Fibroblast of lung (primary cell): Measurements from ENCODE around the gene ERBB4. TPM values are rescaled to one million over a fixed set of nuclear protein-coding genes. Genes with fewer than 3 reads are reported as not detected.

ENCODE experiments used
- DNase-seq, 2 donors: peaks; one replicate each; pipeline versions ENCODE4 v3.0.0 to v3.0.0-alpha.2; 2010; ENCODE audit warnings: low read depth in 2 of 2
- H2AFZ ChIP-seq: 2 replicates; pipeline ENCODE4 v1.5.1; 2012; ENCODE audit warnings: low read length, control low read depth, inconsistent platforms
- H3K27ac ChIP-seq: 2 replicates; pipeline ENCODE4 v1.5.1; 2011; ENCODE audit warnings: low read length, control low read depth; ENCODE audit not compliant: insufficient read depth
- H3K27me3 ChIP-seq: 2 replicates; pipeline ENCODE4 v1.5.1; 2011; ENCODE audit warnings: mild to moderate bottlenecking, low read length; ENCODE audit not compliant: control insufficient read depth, insufficient read depth
- H3K36me3 ChIP-seq: 2 replicates; pipeline ENCODE4 v1.5.1; 2011; ENCODE audit warnings: low read length; ENCODE audit not compliant: control insufficient read depth, insufficient read depth
- H3K4me1 ChIP-seq: 2 replicates; pipeline ENCODE4 v1.5.1; 2011; ENCODE audit warnings: low read length; ENCODE audit not compliant: control insufficient read depth, insufficient read depth; ENCODE audit errors: extremely low read depth
- H3K4me2 ChIP-seq: 2 replicates; pipeline ENCODE4 v1.5.1; 2011; ENCODE audit warnings: low read length, control low read depth; ENCODE audit not compliant: insufficient read depth; ENCODE audit errors: extremely low read depth
- H3K4me3 ChIP-seq, 4 experiments: fragments of 200-600 bp in 1 of 4; sonication (generic) in 1 of 4; replicated peaks in 1 of 4; 2 replicates each; pipeline ENCODE4 v1.5.1; 2011 to 2016; ENCODE audit warnings: low read length in 4 of 4, low read depth in 3 of 4, mild to moderate bottlenecking in 3 of 4, control low read depth in 2 of 4, inconsistent platforms in 1 of 4, mixed read lengths in 1 of 4; ENCODE audit not compliant: insufficient read depth in 1 of 4; ENCODE audit errors: control extremely low read depth in 1 of 4
- H3K79me2 ChIP-seq: 2 replicates; pipeline ENCODE4 v1.5.1; 2012; ENCODE audit warnings: mild to moderate bottlenecking, low read length, inconsistent platforms; ENCODE audit not compliant: control insufficient read depth, insufficient read depth
- H3K9ac ChIP-seq: 2 replicates; pipeline ENCODE4 v1.5.1; 2011; ENCODE audit warnings: mild to moderate bottlenecking, low read length, control low read depth; ENCODE audit not compliant: insufficient read depth
- H3K9me3 ChIP-seq: 2 replicates; pipeline ENCODE4 v1.5.1; 2012; ENCODE audit warnings: low read depth, low read length; ENCODE audit not compliant: control insufficient read depth, insufficient read depth
- H4K20me1 ChIP-seq: 2 replicates; pipeline ENCODE4 v1.5.1; 2011; ENCODE audit warnings: low read length; ENCODE audit not compliant: control insufficient read depth, insufficient read depth; ENCODE audit errors: extremely low read depth
- EZH2 ChIP-seq: IDR thresholded peaks from 2 replicates; pipeline ENCODE4 v1.5.1; 2012; ENCODE audit warnings: low read length, control low read depth, mild to moderate bottlenecking; ENCODE audit errors: missing control alignments
- polyA plus RNA-seq, 2 donors: library from polyadenylated mRNA; depleted of rRNA in 1 of 2; stranded (reverse) in 1 of 2; unstranded in 1 of 2; fragments of >200 nt; gene quantifications; 2 replicates each; pipeline ENCODE4 v1.2.1, GENCODE V29; 2011 to 2012; ENCODE audit warnings: missing spikeins in 1 of 2
- total RNA-seq: library from RNA; depleted of rRNA; stranded (reverse); fragments of >200 nt; gene quantifications from 2 replicates; pipeline ENCODE4 v1.2.1, GENCODE V29; 2014
- TF ChIP-seq, protein P1 (sequence below), 2 donors: IDR thresholded peaks in 1 of 2; conservative IDR thresholded peaks in 1 of 2; 1 replicate in 1 of 2; 2 replicates in 1 of 2; pipeline ENCODE4 v1.5.1; 2011 to 2012; ENCODE audit warnings: low read length in 2 of 2, control low read depth in 1 of 2, inconsistent platforms in 1 of 2, low read depth in 1 of 2, mild to moderate bottlenecking in 1 of 2

ERBB4 gene
- total and polyA plus RNA-seq, 2 donors (not counting 1 experiment from before 2014, with no cell fraction given) = 0.08 to 0.17 TPM

GRCh38 chr2:211845338-211846035 is 693.1 kb downstream of the ERBB4 start:
- Histone ChIP-seq H3K27me3 (no peaks in the 10 kb centered on the region), H3K27ac (no peak overlapping the region), H3K36me3 (no peaks in the 10 kb centered on the region), H2AFZ (no peak overlapping the region), H3K79me2 (no peaks in the 10 kb centered on the region), H3K4me3 (no peak overlapping the region), H3K4me2 (no peak overlapping the region), H4K20me1 (no peaks in the 10 kb centered on the region), H3K9ac (no peak overlapping the region), H3K9me3 (no peaks in the 10 kb centered on the region), H3K4me1 (no peaks in the 10 kb centered on the region)
- TF ChIP-seq EZH2 = no peak
- TF ChIP-seq, protein P1, sequence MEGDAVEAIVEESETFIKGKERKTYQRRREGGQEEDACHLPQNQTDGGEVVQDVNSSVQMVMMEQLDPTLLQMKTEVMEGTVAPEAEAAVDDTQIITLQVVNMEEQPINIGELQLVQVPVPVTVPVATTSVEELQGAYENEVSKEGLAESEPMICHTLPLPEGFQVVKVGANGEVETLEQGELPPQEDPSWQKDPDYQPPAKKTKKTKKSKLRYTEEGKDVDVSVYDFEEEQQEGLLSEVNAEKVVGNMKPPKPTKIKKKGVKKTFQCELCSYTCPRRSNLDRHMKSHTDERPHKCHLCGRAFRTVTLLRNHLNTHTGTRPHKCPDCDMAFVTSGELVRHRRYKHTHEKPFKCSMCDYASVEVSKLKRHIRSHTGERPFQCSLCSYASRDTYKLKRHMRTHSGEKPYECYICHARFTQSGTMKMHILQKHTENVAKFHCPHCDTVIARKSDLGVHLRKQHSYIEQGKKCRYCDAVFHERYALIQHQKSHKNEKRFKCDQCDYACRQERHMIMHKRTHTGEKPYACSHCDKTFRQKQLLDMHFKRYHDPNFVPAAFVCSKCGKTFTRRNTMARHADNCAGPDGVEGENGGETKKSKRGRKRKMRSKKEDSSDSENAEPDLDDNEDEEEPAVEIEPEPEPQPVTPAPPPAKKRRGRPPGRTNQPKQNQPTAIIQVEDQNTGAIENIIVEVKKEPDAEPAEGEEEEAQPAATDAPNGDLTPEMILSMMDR (conservative IDR thresholded peaks at IDR 0.05 in 1 of 2, IDR thresholded peaks at IDR 0.05 in 1 of 2; ENCODE audit: low read depth in 1 of 2, low read length in 2 of 2) = no peak
- DNase-seq = no peak

DNA sequence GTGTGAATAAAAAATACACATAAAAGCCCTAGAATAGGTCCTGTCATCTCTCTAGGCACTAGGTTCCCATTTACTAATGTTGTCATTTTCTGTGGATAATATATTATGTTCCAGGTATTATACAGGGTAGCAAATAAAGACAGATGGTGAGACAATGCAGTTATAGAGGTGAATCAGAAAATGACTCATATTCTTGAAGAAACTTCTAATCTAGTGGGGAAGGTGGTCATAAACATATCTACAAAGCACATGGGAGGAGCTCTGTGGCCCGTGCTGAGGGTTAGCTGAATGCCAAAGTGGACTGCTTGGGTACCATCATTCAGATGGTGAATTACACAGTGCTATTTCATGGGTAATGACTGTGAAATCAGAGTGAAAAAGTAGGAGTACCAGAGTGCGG is 700.9 kb downstream of the ERBB4 start:
- peak in 1 of 2 donors; percentile 5 for DNase-seq
- Histone ChIP-seq H3K9ac (no peak overlapping the region), H3K79me2 (no peaks in the 10 kb centered on the region), H3K27me3 (no peaks in the 10 kb centered on the region), H3K4me1 (no peaks in the 10 kb centered on the region), H3K27ac (no peak overlapping the region), H3K36me3 (no peaks in the 10 kb centered on the region), H3K4me2 (no peak overlapping the region), H2AFZ (no peak overlapping the region), H4K20me1 (no peaks in the 10 kb centered on the region), H3K4me3 (no peak overlapping the region), H3K9me3 (no peaks in the 10 kb centered on the region)
- TF ChIP-seq, protein P1 (conservative IDR thresholded peaks at IDR 0.05 in 1 of 2, IDR thresholded peaks at IDR 0.05 in 1 of 2; ENCODE audit: low read depth in 1 of 2, low read length in 2 of 2) = no peak
- no peak for TF ChIP-seq EZH2

- Histone ChIP-seq H3K9me3 (no peaks in the 10 kb centered on the region), H3K4me1 (no peaks in the 10 kb centered on the region), H3K79me2 (no peaks in the 10 kb centered on the region), H3K4me3 (no peak overlapping the region), H3K36me3 (no peaks in the 10 kb centered on the region), H3K27ac (no peak overlapping the region), H2AFZ (no peak overlapping the region), H3K4me2 (no peak overlapping the region), H4K20me1 (no peaks in the 10 kb centered on the region), H3K9ac (no peak overlapping the region), H3K27me3 (no peaks in the 10 kb centered on the region)
- DNase-seq = no peak
- TF ChIP-seq EZH2 = no peak
- TF ChIP-seq, protein P1 (conservative IDR thresholded peaks at IDR 0.05 in 1 of 2, IDR thresholded peaks at IDR 0.05 in 1 of 2; ENCODE audit: low read depth in 1 of 2, low read length in 2 of 2) = no peak
These were observed 701.4 kb downstream of the ERBB4 start for GRCh38 chr2:211837206-211837605.
